GM18909 (cell line): ENCODE results near the gene GKN2.
A peak's percentile ranks its signal among the peaks of the same experiment; 100 is the strongest.

ENCODE experiments used
- ATAC-seq: cut with Tn5 transposase; IDR thresholded peaks from one replicate; pipeline ENCODE4 v1.9.1; 2021; ENCODE audit warnings: mild to moderate bottlenecking; ENCODE audit not compliant: unreplicated experiment, poor library complexity

GKN2 gene

DNA sequence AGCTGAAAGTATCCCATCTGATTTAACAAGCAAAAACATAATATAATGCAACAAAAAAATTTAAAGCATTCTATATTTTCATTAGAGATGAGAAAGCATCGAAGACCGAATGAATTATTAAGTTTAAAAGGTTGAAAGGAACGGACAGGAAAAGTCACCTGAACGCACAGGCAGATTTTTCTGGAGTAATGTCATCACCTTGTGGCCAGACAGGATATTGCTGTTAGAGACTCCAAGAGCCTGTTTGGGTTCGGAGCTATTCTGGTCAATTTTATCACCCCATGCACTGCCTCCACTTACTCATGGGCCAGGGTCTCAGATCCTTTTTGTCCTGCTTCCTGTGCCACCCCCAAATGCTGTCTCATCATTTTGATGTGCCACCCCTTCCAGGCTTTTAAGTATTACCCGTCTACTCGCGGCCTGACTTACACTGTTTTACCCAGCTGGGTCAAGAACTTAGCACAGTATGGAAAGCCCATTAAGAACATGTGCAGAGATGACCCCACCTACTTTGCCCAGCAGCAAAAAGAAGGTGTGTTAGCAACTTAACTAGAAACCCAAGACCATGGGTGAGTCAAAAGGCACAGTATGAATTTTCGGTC, 27.3 kb downstream of the GKN2 start:
- ATAC-seq = no peak

DNA sequence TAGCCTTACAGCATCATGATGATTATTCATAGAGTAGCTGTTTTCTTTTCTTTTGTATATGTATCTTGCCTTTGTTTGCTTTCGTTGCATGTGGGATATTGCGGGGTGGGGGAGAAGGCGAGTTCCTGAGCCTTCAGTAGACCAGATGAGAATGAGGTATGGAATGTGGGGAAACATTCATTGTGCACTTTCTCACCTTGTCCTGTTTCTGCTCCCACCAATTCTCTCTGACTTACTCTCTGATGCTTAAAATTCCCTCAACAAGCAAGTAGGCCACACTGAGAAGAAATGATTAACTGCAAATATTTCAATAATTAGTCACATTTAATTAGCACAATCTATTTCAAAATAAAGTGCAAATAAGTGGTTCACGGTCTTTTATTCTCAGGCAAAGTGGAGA, 31.0 kb downstream of the GKN2 start:
- no peak for ATAC-seq

DNA sequence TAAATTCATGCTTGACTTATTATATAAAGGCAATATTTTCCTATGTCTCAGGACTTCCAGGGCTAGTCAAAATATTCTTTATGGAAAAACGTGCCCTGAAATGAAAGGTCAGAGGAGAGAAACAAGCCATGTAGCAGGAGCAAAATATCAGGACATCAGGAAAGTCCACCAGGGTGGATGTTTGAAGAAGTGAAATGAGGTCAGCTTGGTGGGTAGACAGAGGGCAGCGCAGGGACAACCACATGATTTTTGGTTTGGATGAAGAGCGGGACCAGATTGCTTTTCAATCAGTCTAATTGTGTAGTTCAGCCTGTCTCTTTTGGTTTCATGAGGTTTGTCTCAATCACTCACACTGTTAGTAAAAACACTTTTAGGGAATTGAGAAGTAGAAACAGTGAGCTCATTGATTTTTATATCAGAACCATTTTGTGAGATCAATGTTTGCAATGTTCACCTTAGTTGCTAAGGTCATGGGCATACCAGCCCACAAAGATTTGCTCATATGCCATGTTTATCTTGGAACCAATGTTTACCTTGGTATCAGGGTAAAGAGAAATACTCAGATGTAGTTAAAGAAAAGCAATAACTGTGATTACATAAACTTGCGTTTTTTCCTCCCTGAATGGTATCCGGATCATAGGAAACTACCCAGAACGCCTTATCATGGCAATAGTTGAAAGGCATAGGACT, 32.1 kb downstream of the GKN2 start:
- no peak for ATAC-seq

DNA sequence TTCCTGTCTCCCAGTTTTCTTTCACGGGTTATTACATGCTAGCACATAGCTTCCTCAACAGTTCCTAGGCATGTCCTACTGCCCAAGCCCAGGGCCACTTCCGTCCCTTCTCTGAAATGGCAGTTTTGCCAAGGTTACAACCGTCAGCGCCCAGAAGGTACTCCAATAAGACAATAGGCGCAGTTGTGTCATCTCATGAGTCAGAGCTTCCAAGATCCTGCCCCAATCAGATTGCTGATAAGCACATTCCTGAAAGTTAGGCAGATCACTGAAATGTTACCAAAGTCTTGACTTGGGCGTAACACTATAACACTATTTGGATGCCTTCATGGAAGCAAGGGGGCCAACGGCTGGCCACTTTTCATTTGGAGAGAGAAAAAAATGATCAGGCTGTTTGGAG, 34.2 kb downstream of the GKN2 start:
- no peak for ATAC-seq

DNA sequence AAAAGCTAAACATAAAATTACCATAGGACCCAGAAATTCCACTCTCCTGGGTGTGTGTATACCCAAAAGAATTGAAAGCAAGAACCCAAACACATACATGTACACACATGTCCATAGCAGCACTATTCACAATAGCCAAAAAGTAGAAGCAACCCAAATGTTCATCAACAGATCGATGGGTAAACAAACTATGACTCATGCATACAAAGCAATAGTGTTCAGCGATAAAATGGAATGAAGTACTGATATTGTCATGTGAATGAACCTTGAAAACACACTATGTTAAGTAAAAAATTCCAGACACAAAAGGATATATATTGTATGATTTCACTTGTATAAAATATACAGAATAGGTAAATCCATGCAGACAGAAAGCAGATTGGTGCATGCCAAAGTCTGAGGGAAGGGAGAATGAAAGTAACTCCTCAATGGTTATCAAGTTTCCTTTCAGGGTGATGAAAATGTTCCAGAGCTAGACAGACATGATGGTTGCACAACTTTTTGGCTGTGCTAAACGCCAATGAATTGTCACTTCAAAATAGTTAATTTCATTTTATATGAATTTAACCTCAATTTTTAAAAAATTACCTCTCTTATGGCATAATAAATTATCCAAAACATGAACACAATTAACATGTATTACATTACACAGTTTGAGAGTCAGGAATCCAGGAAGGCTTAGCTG, 35.5 kb downstream of the GKN2 start:
- no peak for ATAC-seq

DNA sequence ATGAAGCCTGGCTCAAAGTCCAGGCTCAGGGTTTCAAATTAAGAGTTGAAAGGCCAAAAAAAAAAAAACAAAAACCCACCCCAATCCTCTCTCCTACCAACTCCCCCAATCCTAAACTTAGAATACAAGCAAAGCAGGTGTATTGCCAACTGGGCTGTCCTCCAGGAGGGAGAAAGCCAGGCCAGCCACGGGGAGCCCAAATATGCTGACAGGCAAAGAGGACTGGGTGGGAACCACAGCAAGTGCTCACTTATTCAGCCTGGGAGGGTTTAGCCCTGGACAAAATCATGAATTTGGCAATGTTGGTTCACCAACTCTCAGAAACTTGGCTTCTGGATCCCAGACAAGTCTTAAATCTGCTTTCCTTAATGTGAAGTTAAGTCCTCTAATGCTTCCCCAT, 36.5 kb downstream of the GKN2 start:
- no peak for ATAC-seq

DNA sequence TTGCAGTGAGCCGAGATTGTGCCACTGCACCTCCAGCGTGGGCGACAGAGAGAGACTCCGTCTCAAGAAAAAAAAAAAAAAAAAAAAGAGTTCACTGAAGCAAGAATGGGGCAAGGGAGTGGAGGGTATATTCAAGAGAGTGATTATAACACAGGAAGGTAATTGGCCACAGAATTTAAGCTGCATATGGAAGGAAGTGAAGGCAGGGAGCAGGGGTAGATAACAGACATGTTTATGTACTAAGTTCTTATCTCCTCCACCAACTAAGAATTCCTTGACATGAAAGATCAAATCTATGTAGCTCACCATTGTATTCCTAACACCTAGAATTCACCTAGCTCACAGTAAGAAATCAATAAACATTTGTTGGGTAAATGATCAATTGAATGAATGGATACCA, 37.3 kb downstream of the GKN2 start:
- no peak for ATAC-seq

DNA sequence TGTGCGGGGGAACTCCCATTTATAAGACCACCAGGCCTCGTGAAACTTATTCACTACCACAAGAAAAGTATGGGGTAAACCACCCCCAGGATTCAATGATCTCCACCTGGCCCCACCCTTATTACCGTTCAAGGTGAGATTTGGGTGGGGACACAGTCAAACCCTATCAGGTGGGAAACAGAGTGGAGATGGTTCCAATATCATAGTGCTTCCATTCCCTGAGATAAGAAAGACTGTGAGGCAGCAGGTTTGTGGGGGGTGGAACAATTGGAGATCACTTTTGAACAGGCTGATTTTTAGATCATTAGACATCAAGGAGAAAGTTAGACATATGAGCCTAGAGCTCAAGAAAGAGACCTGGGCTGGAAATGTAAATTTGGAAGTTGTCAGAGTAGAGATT, 39.3 kb downstream of the GKN2 start:
- no peak for ATAC-seq

DNA sequence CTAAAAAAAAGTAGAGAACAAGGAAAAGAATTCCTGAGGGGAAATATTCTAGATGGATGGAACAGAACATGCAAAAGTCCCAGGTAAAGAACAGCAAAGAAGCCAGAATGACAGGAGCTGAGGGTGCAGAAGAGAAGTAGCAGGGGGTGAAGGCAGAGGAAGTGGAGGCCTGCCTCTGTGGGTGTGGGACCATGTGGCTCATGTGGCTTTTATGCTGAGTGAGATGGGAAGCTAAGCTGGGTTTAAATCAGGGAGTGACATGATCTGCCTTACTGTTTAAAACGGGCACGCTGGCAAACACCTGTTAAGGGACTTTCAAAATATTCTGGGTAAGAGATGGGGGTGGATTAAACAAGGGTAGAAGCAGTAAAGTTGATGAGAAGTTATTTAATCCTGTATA, 40.0 kb downstream of the GKN2 start:
- no peak for ATAC-seq

DNA sequence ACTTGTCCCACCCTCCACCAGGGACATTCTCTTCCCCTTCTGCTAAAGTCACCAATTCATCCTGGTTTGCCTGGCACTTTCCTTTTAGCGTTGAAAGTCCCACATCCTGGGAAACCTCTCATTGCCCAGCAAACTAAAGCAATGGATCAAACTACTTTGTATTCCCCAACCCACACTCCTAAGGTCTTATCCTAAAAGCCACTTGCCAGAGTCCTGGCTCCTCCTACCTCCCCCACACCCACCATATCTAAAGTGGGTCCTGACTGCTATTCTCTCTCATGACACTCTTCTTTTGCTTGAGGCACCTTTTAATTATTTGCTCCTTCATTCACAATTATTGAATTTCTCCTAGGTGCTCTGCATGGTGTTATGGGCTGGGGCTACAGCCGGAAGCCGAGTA, 40.6 kb downstream of the GKN2 start:
- ATAC-seq = no peak

DNA sequence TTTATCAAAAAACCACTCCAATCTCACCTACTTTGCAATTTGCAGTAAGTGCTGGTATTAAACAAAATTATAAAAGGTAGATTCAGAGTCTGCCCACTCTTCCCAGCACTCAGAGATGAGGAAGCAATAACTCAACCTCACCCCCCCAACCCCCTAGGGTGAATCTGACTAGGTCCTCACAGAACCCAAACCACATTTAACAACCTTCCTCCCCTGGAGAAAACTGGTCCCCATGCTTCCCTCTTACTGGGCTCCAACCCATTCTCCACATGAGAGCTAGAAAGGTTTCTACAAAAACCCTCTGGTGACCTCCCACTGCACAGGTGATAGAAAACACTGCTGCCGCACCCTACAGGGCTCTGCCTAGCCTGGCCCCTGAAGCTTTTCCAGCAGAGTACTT, 41.0 kb downstream of the GKN2 start:
- no peak for ATAC-seq

DNA sequence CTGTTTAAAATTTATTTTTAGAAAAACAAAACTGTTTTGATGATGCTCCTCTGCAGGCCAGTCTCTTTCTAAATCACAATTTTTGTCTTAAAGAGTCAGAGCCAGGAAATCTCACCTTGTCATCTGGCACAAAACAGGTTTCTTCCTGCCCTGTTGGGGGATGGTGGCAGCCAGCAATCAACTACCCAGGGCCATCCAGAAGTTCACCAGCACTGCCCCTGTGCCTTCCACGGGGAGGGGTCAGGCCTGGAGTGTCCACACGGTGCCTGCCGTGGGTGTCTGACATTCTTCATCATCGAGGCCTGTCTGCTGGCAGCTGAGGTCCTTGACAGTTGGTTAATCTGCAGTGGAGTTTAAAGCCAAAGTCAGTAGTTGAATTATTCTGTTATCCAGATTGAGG, 41.4 kb downstream of the GKN2 start:
- ATAC-seq = no peak

DNA sequence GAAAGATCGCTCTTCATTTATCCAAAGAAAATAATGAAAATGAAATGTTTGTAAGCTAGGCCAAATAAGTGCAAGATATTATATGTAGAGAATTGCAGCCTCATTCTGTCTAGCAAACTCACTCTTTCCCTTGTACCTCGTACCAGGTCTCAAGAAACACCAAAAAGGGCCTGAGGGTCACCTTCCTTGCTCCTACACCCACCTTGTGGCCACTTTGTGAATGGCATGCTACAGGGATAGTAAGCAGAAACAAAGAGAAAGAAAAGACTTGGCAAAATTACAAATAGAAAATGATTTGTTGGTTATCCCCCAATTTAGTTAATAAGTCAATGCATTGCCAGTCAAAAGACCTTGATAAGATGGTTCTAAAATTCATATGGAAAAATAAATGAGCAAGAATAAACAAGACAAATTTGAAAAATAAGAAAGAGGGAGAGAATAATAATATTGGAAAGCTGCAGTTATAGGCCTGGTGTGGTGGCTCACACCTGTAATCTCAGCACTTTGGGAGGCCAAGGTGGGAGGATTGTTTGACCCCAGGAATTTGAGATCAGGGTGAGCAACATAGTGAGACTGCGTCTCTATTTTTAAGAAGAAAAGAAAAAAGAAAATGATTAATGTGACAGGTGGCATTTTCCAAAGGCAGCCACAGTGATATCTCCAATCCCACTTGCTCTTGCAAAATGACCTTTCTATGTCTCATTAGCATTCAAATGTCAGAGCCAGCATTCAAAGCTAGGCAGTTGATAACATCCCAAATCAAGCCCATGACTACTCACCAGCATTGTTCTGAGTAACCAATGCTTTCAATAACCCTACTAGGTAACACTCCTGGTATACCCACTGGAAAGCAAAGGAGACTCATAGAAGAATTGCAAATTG, 42.7 kb downstream of the GKN2 start:
- ATAC-seq = no peak

DNA sequence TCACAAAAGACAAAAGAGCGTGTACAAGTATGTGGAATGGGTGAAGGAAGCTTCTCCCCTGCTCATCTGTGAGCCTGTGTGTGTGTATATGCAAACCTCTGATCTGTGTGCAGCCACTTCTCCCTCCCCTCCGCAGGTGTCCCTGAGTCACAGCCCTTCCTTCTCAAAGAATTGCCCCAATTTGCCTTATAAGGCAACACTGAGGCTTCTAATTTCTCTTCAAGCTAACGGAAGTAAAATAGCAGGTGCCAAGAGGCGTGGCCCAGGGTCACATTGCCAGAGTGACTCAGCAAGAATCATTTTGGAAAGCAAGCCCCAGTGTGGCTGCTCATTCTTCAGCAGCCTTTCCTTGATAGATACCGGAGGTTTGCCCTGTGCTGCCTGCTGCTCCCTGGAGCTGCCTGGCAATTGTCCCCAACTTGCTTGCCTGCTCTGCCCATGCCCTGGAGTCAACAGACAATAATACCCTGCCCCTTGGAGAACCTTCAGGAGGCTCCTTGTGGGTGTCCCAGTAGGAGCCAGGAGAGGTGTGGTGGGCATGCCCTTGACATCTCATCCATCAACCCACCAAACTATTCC, 44.2 kb downstream of the GKN2 start:
- ATAC-seq = peak; percentile 97

DNA sequence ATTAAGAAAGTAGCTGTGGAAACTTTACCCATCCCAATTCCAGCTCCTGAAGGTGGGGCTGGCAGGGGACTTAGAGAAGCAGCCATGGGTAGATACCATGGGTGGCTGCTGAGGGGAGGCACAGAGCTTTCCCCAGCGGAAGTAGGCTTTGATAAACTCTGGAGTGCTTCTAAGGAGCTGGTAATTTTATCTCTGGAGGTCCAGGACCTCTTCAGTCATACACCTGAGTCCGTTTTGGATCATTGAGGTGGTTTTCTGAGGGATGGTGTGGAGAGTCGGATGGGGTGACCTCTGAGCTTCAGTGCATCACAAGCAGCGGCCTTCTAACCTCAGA, 44.8 kb downstream of the GKN2 start:
- peak; percentile 30 for ATAC-seq

DNA sequence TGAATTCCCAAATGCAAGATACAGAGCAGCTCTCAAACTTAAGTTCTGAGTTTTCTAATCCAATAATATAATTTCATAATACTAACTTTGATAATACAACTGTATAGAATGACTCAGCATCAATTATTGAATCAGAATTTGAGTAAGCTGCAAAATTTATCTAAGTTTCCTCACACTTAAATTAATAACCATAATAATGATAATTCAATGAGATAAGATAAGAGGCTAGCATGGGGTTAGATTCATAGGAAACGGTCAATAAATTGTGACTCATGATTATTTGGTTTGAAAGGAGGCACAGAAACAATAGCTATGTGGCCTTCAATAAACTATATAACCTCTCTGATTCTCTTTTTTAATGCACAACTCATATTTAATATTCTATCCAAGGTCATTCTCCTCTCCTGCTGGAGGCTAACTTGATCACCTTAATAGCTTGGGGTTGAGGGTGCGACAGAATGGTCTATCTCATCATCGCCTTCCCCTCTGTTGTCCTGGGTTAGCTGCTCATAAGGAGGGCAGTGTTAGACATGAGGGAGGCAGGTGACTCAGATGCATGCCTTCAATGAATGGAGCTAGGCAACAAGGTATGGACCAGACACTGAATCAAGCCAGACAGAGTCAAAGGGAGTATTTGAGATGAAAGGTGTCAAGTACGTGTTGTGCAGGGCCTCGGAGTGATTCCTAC, 45.3 kb downstream of the GKN2 start:
- ATAC-seq = no peak

DNA sequence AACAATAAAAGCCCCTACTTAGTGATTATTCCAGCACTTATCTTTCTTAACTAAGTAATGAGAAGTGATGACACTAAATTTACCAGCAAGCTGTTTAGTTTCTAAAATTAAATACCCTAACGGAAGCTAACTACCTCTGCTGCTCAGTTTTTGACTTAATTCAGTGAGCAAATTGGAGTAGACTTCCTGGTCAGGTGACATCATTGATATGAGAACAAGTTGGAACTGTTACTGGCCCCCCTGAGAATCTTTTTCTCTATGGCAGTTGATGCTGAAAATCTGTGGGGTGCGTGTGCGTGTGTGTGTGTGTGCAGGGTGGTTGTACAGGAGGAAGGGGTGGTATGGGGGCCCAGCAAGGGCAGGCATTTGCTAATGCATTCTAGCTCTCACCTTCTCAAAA, 46.0 kb downstream of the GKN2 start:
- ATAC-seq = no peak

DNA sequence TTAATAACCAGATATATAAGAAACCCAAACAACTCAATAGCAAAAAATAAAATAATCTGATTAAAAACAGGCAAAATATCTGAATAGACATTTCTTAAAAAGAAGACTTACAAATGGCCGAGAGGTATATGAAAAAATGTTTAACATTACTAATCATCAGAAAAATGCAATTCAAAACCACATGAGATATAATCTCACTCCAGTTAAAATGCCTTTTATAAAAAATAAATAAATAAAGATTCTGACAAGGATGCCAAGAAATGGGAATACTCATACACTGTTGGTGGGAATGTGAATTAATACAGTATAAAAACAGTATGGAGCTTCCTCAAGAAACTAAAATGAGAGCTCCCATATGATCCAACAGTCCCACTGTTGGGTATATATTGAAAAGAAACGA, 47.6 kb downstream of the GKN2 start:
- no peak for ATAC-seq

DNA sequence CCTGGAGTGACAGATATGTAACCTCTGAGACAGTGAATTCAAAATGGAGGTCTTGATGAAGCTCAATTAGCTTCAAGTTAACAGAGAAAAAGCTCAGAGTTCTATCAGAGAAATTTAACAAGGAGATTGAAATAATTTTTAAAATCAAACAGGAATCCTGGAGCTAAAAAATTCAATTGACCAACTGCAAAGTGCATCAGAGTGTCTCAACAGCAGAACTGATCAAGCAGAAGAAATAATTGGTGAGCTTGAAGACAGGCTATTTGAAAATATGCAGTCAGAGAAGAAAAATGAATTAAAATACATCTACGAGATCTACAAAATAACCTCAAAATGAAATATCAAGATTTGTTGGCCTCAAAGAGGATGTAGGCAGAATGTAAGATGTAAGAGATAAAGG, 51.1 kb downstream of the GKN2 start:
- no peak for ATAC-seq

DNA sequence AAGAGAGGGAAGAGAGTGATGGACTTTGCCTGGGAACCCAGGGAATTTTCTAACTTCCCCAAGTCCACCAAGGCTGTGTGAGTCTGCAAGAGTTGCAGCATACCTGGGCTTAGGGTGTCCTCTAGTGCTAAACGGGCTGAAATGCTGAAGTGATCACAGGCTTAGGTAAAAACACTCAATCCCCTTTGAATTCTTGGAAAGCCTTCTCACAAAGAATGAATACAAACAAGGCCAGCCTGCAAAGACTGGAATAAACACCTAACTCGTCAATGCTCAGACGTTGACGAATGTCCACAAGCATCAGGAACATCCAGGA, 51.5 kb downstream of the GKN2 start:
- no peak for ATAC-seq
